HepG2 (cell line): ENCODE measurements around the gene FGGY. TPM values are rescaled to one million over a fixed set of nuclear protein-coding genes. Genes with fewer than 3 reads are reported as not detected.

Source experiments
- CC2D1A ChIP-seq: sonication (generic); formaldehyde crosslinking; IDR thresholded peaks from 2 replicates; pipeline ENCODE4 v1.8.1; 2023; ENCODE audit warnings: mild to moderate bottlenecking, missing genetic modification reagents
- CENPX ChIP-seq: sonication (generic); formaldehyde crosslinking; IDR thresholded peaks from 2 replicates; pipeline ENCODE4 v1.9.0; 2021; ENCODE audit warnings: mild to moderate bottlenecking, missing genetic modification reagents, moderate library complexity
- ELF1 ChIP-seq: sonication (generic); formaldehyde crosslinking; IDR thresholded peaks from 2 replicates; pipeline ENCODE4 v1.4.0; 2020; ENCODE audit warnings: missing genetic modification reagents
- HNF4G ChIP-seq, 2 experiments: sonication (generic) in 1 of 2; formaldehyde crosslinking in 1 of 2; IDR thresholded peaks; 2 replicates each; pipeline versions ENCODE4 v1.4.0 to v1.6.1; 2011 to 2020; ENCODE audit warnings: borderline replicate concordance in 2 of 2, low read depth in 2 of 2, mild to moderate bottlenecking in 2 of 2, low read length in 1 of 2, missing genetic modification reagents in 1 of 2, moderate library complexity in 1 of 2
- HNRNPLL ChIP-seq: fragments of 200-400 bp; formaldehyde crosslinking; IDR thresholded peaks from 2 replicates; pipeline ENCODE4 v1.6.1; 2017; ENCODE audit warnings: mild to moderate bottlenecking, low read depth, low read length; ENCODE audit not compliant: poor library complexity, severe bottlenecking
- IKZF4 ChIP-seq: sonication (generic); formaldehyde crosslinking; IDR thresholded peaks from 2 replicates; pipeline ENCODE4 v1.5.1; 2020; ENCODE audit warnings: borderline replicate concordance, mild to moderate bottlenecking, low read depth, missing genetic modification reagents; ENCODE audit errors: not compliant biosample characterization
- NR1H2 ChIP-seq: sonication (generic); formaldehyde crosslinking; IDR thresholded peaks from 2 replicates; pipeline ENCODE4 v1.8.1; 2022; ENCODE audit warnings: low read depth, missing genetic modification reagents, borderline replicate concordance
- NR2F6 ChIP-seq, 2 experiments: IDR thresholded peaks; 2 replicates each; pipeline ENCODE4 v1.6.1; 2016; ENCODE audit warnings: antibody characterized with exemption in 1 of 2, mild to moderate bottlenecking in 1 of 2
- PLRG1 ChIP-seq: fragments of 450-650 bp; conservative IDR thresholded peaks from 2 replicates; pipeline ENCODE4 v1.6.1; 2016
- PPARG ChIP-seq: conservative IDR thresholded peaks from 2 replicates; pipeline ENCODE4 v1.6.1; 2016; ENCODE audit warnings: missing biosample characterization, missing genetic modification reagents
- REPIN1 ChIP-seq: sonication (generic); formaldehyde crosslinking; IDR thresholded peaks from 2 replicates; pipeline ENCODE4 v1.8.0; 2022; ENCODE audit warnings: missing genetic modification reagents, low read depth, mild to moderate bottlenecking, borderline replicate concordance
- SMARCE1 ChIP-seq: fragments of 450-650 bp; IDR thresholded peaks from 2 replicates; pipeline ENCODE4 v1.6.1; 2017; ENCODE audit warnings: borderline replicate concordance
- SSRP1 ChIP-seq: IDR thresholded peaks from 2 replicates; pipeline ENCODE4 v1.6.1; 2016; ENCODE audit warnings: control low read depth
- U2AF2 ChIP-seq: fragments of 200-400 bp; formaldehyde crosslinking; IDR thresholded peaks from 2 replicates; pipeline ENCODE4 v1.6.1; 2017; ENCODE audit warnings: low read depth, mild to moderate bottlenecking, low read length
- ZFP1 ChIP-seq: IDR thresholded peaks from 2 replicates; pipeline ENCODE4 v1.6.1; 2016
- ZNF10 ChIP-seq: sonication (generic); formaldehyde crosslinking; IDR thresholded peaks from 2 replicates; pipeline ENCODE4 v1.4.0; 2020; ENCODE audit warnings: mild to moderate bottlenecking, low read depth, missing genetic modification reagents, borderline replicate concordance
- ZNF205 ChIP-seq: IDR thresholded peaks from 2 replicates; pipeline ENCODE4 v1.6.1; 2018; ENCODE audit warnings: missing biosample characterization, missing genetic modification reagents
- ZNF235 ChIP-seq: sonication (generic); formaldehyde crosslinking; IDR thresholded peaks from 2 replicates; pipeline ENCODE4 v1.8.1; 2023; ENCODE audit warnings: mild to moderate bottlenecking, missing genetic modification reagents, borderline replicate concordance
- ZNF274 ChIP-seq: sonication (generic); formaldehyde crosslinking; IDR thresholded peaks from 2 replicates; pipeline ENCODE4 v1.5.1; 2020; ENCODE audit warnings: mild to moderate bottlenecking, missing genetic modification reagents
- ZNF292 ChIP-seq: sonication (generic); formaldehyde crosslinking; IDR thresholded peaks from 2 replicates; pipeline ENCODE4 v1.8.1; 2022; ENCODE audit warnings: mild to moderate bottlenecking, low read depth, missing genetic modification reagents, borderline replicate concordance
- ZNF333 ChIP-seq: sonication (generic); formaldehyde crosslinking; IDR thresholded peaks from 2 replicates; pipeline ENCODE4 v1.4.0; 2020; ENCODE audit warnings: mild to moderate bottlenecking, missing genetic modification reagents, borderline replicate concordance
- ZNF552 ChIP-seq: sonication (generic); formaldehyde crosslinking; IDR thresholded peaks from 2 replicates; pipeline ENCODE4 v1.9.0; 2022; ENCODE audit warnings: missing genetic modification reagents, mild to moderate bottlenecking, borderline replicate concordance
- ZNF737 ChIP-seq: sonication (generic); formaldehyde crosslinking; IDR thresholded peaks from 2 replicates; pipeline ENCODE4 v1.5.0; 2020; ENCODE audit warnings: missing genetic modification reagents, mild to moderate bottlenecking, borderline replicate concordance
- ZNF777 ChIP-seq: sonication (generic); formaldehyde crosslinking; IDR thresholded peaks from 2 replicates; pipeline ENCODE4 v1.4.0; 2020; ENCODE audit warnings: missing genetic modification reagents
- polyA plus RNA-seq, 8 experiments: library from polyadenylated mRNA; depleted of rRNA in 3 of 8; stranded (reverse) in 7 of 8; unstranded in 1 of 8; fragments of >200 nt; fragmentation: Illumina TruSeq in 4 of 8; extraction: Trizol in 4 of 8; gene quantifications; 2 replicates each; pipeline versions ENCODE4 v1.2.1 to v1.2.3, GENCODE V29; 2011 to 2016; ENCODE audit warnings: low read depth in 4 of 8, missing spikeins in 1 of 8, mixed read lengths in 1 of 8; ENCODE audit not compliant: insufficient read depth in 1 of 8
- total RNA-seq, 5 experiments: library from RNA; depleted of rRNA; stranded (reverse); fragments of >200 nt; fragmentation: Illumina TruSeq; extraction: Trizol; gene quantifications; 2 replicates each; pipeline ENCODE4 v1.2.3, GENCODE V29; 2016; ENCODE audit warnings: low read depth in 1 of 5
- TF ChIP-seq, protein P1 (sequence below): sonication (generic); formaldehyde crosslinking; IDR thresholded peaks from 2 replicates; pipeline ENCODE4 v1.4.0; 2020; ENCODE audit warnings: mild to moderate bottlenecking, missing genetic modification reagents, borderline replicate concordance

The FGGY gene
- total and polyA plus RNA-seq, 2 of the 13 experiments (the other 11 are each of a cell fraction or from before 2014, with no cell fraction given): 15.7 to 27.5 TPM

DNA sequence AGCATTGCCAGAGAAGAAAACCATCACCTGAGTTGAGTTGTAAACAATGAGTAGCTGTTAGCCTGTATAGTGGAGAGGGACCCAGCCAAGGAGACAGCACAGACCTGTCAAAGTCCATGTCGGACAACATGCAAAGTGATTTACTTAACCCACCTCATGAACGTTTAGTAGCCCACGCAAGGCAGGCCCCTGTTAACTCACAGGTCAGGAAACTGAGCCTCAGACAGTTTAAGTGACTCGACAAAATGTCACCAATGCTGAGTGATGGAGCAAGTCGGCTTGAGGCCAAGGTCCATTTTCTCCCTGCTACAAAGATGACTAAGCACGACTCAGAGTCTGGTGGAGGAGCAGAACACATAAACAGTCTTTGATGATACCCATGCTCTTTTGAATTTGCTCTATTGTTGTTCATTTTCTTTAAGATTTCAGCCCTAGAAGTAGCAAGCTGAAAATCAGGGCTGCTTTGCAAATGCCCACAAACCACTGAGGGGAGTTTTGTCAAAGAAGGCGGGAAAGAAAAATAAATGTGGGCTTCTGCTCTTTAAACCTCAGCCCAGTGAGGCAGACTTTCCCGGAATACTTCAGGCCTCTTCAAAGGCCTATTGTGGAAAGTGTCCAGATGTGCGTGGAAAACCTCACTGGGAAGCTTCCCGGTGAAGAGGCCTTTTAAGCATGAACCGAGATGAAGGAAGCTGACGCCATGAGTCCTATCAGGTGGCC is 434.0 kb downstream of the FGGY start (continued):
- TF ChIP-seq, protein P1, sequence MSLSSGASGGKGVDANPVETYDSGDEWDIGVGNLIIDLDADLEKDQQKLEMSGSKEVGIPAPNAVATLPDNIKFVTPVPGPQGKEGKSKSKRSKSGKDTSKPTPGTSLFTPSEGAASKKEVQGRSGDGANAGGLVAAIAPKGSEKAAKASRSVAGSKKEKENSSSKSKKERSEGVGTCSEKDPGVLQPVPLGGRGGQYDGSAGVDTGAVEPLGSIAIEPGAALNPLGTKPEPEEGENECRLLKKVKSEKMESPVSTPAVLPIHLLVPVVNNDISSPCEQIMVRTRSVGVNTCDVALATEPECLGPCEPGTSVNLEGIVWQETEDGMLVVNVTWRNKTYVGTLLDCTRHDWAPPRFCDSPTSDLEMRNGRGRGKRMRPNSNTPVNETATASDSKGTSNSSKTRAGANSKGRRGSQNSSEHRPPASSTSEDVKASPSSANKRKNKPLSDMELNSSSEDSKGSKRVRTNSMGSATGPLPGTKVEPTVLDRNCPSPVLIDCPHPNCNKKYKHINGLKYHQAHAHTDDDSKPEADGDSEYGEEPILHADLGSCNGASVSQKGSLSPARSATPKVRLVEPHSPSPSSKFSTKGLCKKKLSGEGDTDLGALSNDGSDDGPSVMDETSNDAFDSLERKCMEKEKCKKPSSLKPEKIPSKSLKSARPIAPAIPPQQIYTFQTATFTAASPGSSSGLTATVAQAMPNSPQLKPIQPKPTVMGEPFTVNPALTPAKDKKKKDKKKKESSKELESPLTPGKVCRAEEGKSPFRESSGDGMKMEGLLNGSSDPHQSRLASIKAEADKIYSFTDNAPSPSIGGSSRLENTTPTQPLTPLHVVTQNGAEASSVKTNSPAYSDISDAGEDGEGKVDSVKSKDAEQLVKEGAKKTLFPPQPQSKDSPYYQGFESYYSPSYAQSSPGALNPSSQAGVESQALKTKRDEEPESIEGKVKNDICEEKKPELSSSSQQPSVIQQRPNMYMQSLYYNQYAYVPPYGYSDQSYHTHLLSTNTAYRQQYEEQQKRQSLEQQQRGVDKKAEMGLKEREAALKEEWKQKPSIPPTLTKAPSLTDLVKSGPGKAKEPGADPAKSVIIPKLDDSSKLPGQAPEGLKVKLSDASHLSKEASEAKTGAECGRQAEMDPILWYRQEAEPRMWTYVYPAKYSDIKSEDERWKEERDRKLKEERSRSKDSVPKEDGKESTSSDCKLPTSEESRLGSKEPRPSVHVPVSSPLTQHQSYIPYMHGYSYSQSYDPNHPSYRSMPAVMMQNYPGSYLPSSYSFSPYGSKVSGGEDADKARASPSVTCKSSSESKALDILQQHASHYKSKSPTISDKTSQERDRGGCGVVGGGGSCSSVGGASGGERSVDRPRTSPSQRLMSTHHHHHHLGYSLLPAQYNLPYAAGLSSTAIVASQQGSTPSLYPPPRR (CRISPR knock-in tag): no peak
- TF ChIP-seq ZNF10 (CRISPR knock-in tag) (no peak), NR2F6 (IDR thresholded peaks at IDR 0.05) (no peak), NR2F6 (CRISPR knock-in tag; IDR thresholded peaks at IDR 0.05) (peak; percentile 41; the same call in 1 of the 2 replicates), SSRP1 (no peak), ZNF777 (no peak), CENPX (CRISPR knock-in tag) (no peak), ZNF292 (CRISPR knock-in tag) (peak; percentile 59; the same call in 1 of the 2 replicates), ZNF274 (no peak), ZFP1 (no peak), SMARCE1 (no peak), REPIN1 (no peak), HNF4G (IDR thresholded peaks at IDR 0.05; ENCODE audit: borderline replicate concordance, low read depth, low read length) (peak; percentile 88), HNF4G (CRISPR knock-in tag; IDR thresholded peaks at IDR 0.05; ENCODE audit: borderline replicate concordance, low read depth) (peak; percentile 84; the same call in 1 of the 2 replicates), ELF1 (no peak), U2AF2 (no peak), PPARG (CRISPR knock-in tag) (no peak), ZNF205 (CRISPR knock-in tag) (no peak), ZNF552 (CRISPR knock-in tag) (no peak), ZNF737 (no peak), ZNF235 (CRISPR knock-in tag) (no peak), NR1H2 (CRISPR knock-in tag) (no peak), ZNF333 (CRISPR knock-in tag) (no peak), IKZF4 (CRISPR knock-in tag) (no peak), CC2D1A (CRISPR knock-in tag) (no peak), PLRG1 (no peak), HNRNPLL (no peak)
